SK-N-SH (cell line): ENCODE results near the gene EFCAB3. TPM values are rescaled to one million over a fixed set of nuclear protein-coding genes. Genes with fewer than 3 reads are reported as not detected.

Experiments
- CTCF ChIA-PET: fragments of 300-600, 350-600 bp; formaldehyde crosslinking; extraction: SDS; loops from one replicate; lab custom pipeline; 2021; lab: Yijun Ruan, JAX
- POLR2A ChIA-PET: fragments of 350-600 bp; sonication (Branson Sonifier 250); formaldehyde crosslinking; extraction: SDS; loops from one replicate; lab custom pipeline; 2020; ENCODE audit warnings: antibody characterized with exemption, inconsistent platforms; lab: Yijun Ruan, JAX
- DNase-seq: peaks from one replicate; pipeline ENCODE4 v3.0.0; 2012
- H2AFZ ChIP-seq: fragments of 200-600 bp; sonication (generic); 2 replicates; pipeline ENCODE4 v1.8.1; 2016; ENCODE audit warnings: antibody characterized with exemption, mild to moderate bottlenecking, low read depth
- H3F3A ChIP-seq: fragments of 200-600 bp; sonication (generic); replicated peaks from 2 replicates; pipeline ENCODE3; 2016; ENCODE audit warnings: antibody characterized with exemption, mild to moderate bottlenecking; ENCODE audit not compliant: insufficient read depth
- H3K27ac ChIP-seq, 2 experiments: fragments of 200-500 bp in 1 of 2; fragments of 200-600 bp in 1 of 2; sonication (Bioruptor generic) in 1 of 2; sonication (generic), shearing (Covaris generic) in 1 of 2; 2 replicates each; pipeline versions ENCODE4 v1.5.1 to v1.6.1; 2014 to 2016; ENCODE audit warnings: low read depth in 2 of 2, inconsistent platforms in 1 of 2, low read length in 1 of 2, mild to moderate bottlenecking in 1 of 2, mixed read lengths in 1 of 2
- H3K27me3 ChIP-seq: fragments of 200-600 bp; sonication (generic), shearing (Covaris generic); 2 replicates; pipeline ENCODE4 v1.6.1; 2016; ENCODE audit warnings: mixed run types; ENCODE audit not compliant: insufficient read depth
- H3K36me3 ChIP-seq, 2 experiments: fragments of 200-500 bp in 1 of 2; fragments of 200-600 bp in 1 of 2; sonication (Bioruptor generic) in 1 of 2; sonication (generic) in 1 of 2; replicated peaks in 1 of 2; 2 replicates each; pipeline versions ENCODE3 to v1.5.1; 2014 to 2016; ENCODE audit warnings: low read length in 1 of 2, mild to moderate bottlenecking in 1 of 2; ENCODE audit not compliant: insufficient read depth in 2 of 2, control insufficient read depth in 1 of 2
- H3K4me1 ChIP-seq, 2 experiments: fragments of 200-500 bp in 1 of 2; fragments of 200-600 bp in 1 of 2; sonication (Bioruptor generic) in 1 of 2; sonication (generic), shearing (Covaris generic) in 1 of 2; 2 replicates each; pipeline versions ENCODE4 v1.5.1 to v1.6.1; 2014 to 2016; ENCODE audit warnings: low read depth in 1 of 2, low read length in 1 of 2, mixed run types in 1 of 2; ENCODE audit not compliant: insufficient read depth in 2 of 2, control insufficient read depth in 1 of 2
- H3K4me2 ChIP-seq: fragments of 200-600 bp; sonication (generic), shearing (Covaris generic); 2 replicates; pipeline ENCODE4 v1.6.1; 2017; ENCODE audit warnings: mixed run types
- H3K4me3 ChIP-seq, 2 experiments: fragments of 200-500 bp in 1 of 2; fragments of 200-600 bp in 1 of 2; sonication (Bioruptor generic) in 1 of 2; sonication (generic), shearing (Covaris generic) in 1 of 2; 2 replicates each; pipeline versions ENCODE4 v1.5.1 to v1.8.1; 2014 to 2016; ENCODE audit warnings: low read depth in 2 of 2, inconsistent platforms in 1 of 2, low read length in 1 of 2, mild to moderate bottlenecking in 1 of 2, mixed read lengths in 1 of 2, moderate library complexity in 1 of 2
- H3K79me2 ChIP-seq: fragments of 200-600 bp; sonication (generic); 2 replicates; pipeline ENCODE4 v1.8.1; 2017; ENCODE audit warnings: mild to moderate bottlenecking; ENCODE audit not compliant: insufficient read depth
- H3K9ac ChIP-seq: fragments of 200-600 bp; sonication (generic); 2 replicates; pipeline ENCODE4 v1.6.1; 2017; ENCODE audit warnings: mixed run types
- H3K9me2 ChIP-seq: fragments of 200-600 bp; sonication (generic); 2 replicates; pipeline ENCODE4 v1.6.1; 2017; ENCODE audit warnings: mixed run types
- H3K9me3 ChIP-seq: fragments of 200-600 bp; sonication (generic); 2 replicates; pipeline ENCODE4 v1.6.1; 2017; ENCODE audit warnings: mixed run types, mild to moderate bottlenecking, moderate library complexity
- H4K20me1 ChIP-seq: fragments of 200-600 bp; sonication (generic); 2 replicates; pipeline ENCODE4 v1.6.1; 2017; ENCODE audit warnings: mild to moderate bottlenecking, mixed run types; ENCODE audit not compliant: insufficient read depth
- CHD2 ChIP-seq: fragments of 150-350 bp; IDR thresholded peaks from 2 replicates; pipeline ENCODE4 v1.6.1; 2018; ENCODE audit warnings: low read length; ENCODE audit not compliant: partially characterized antibody
- ELF1 ChIP-seq: IDR thresholded peaks from 2 replicates; pipeline ENCODE4 v1.4.0; 2012
- EP300 ChIP-seq, 2 experiments: IDR thresholded peaks; 2 replicates each; pipeline versions ENCODE4 v1.4.0 to v1.6.1; 2012; ENCODE audit warnings: borderline replicate concordance in 1 of 2, low read depth in 1 of 2, low read length in 1 of 2
- FOSL2 ChIP-seq: IDR thresholded peaks from 2 replicates; pipeline ENCODE4 v1.4.0; 2012; ENCODE audit warnings: low read depth, mild to moderate bottlenecking, moderate library complexity, borderline replicate concordance
- GATA2 ChIP-seq: sonication (generic); formaldehyde crosslinking; IDR thresholded peaks from 2 replicates; pipeline ENCODE4 v1.5.0; 2020; ENCODE audit warnings: mild to moderate bottlenecking, missing genetic modification reagents
- JUND ChIP-seq: IDR thresholded peaks from 2 replicates; pipeline ENCODE4 v1.4.0; 2012
- MEF2A ChIP-seq: IDR thresholded peaks from 2 replicates; pipeline ENCODE4 v1.4.0; 2012; ENCODE audit warnings: low read depth, borderline replicate concordance
- MXI1 ChIP-seq: IDR thresholded peaks from 2 replicates; pipeline ENCODE4 v1.6.1; 2012; ENCODE audit warnings: mild to moderate bottlenecking, low read depth, low read length, improper control_type of control experiment
- NFIC ChIP-seq: IDR thresholded peaks from 2 replicates; pipeline ENCODE4 v1.4.0; 2012; ENCODE audit warnings: borderline replicate concordance
- NRF1 ChIP-seq: IDR thresholded peaks from 2 replicates; pipeline ENCODE4 v1.6.1; 2012; ENCODE audit warnings: low read depth, mild to moderate bottlenecking, low read length
- RAD21 ChIP-seq: IDR thresholded peaks from 2 replicates; pipeline ENCODE4 v1.6.1; 2012; ENCODE audit warnings: mild to moderate bottlenecking, low read length
- RCOR1 ChIP-seq: fragments of 150-350 bp; IDR thresholded peaks from 2 replicates; pipeline ENCODE4 v1.6.1; 2017; ENCODE audit warnings: antibody characterized with exemption, low read length
- RFX5 ChIP-seq: IDR thresholded peaks from 2 replicates; pipeline ENCODE4 v1.6.1; 2012; ENCODE audit warnings: mild to moderate bottlenecking, improper control_type of control experiment, low read length
- RXRA ChIP-seq: IDR thresholded peaks from 2 replicates; pipeline ENCODE4 v1.4.0; 2012; ENCODE audit warnings: low read depth, mild to moderate bottlenecking, borderline replicate concordance
- SIN3A ChIP-seq: IDR thresholded peaks from 2 replicates; pipeline ENCODE4 v1.6.1; 2012; ENCODE audit warnings: low read depth, mild to moderate bottlenecking, low read length, moderate library complexity, borderline replicate concordance
- SMC3 ChIP-seq: IDR thresholded peaks from 2 replicates; pipeline ENCODE4 v1.6.1; 2012; ENCODE audit warnings: low read depth, low read length, improper control_type of control experiment
- TEAD4 ChIP-seq: IDR thresholded peaks from 2 replicates; pipeline ENCODE4 v1.4.0; 2012; ENCODE audit warnings: mild to moderate bottlenecking, borderline replicate concordance; ENCODE audit not compliant: insufficient read depth
- YY1 ChIP-seq: IDR thresholded peaks from 2 replicates; pipeline ENCODE4 v1.4.0; 2012; ENCODE audit warnings: low read depth, mild to moderate bottlenecking
- WGBS: methylation state at CpG from one replicate; pipeline ENCODE4 v1.1.6; 2017; ENCODE audit warnings: low lambda C conversion rate; 5-methylcytosine and 5-hydroxymethylcytosine counted together
- polyA plus RNA-seq, 3 experiments: library from polyadenylated mRNA; depleted of rRNA; stranded (reverse); fragments of >200 nt; gene quantifications; 2 replicates each; pipeline ENCODE4 v1.2.3, GENCODE V29; 2012
- TF ChIP-seq, protein P1 (sequence below): IDR thresholded peaks from 2 replicates; pipeline ENCODE4 v1.4.0; 2012; ENCODE audit warnings: low read depth, borderline replicate concordance
- TF ChIP-seq, protein P2 (sequence below): fragments of 150-350 bp; IDR thresholded peaks from 2 replicates; pipeline ENCODE4 v1.6.1; 2017; ENCODE audit warnings: antibody characterized with exemption, low read length, low read depth, borderline replicate concordance
- TF ChIP-seq, protein P3 (sequence below): fragments of 150-350 bp; IDR thresholded peaks from 2 replicates; pipeline ENCODE4 v1.6.1; 2016; ENCODE audit warnings: mild to moderate bottlenecking, low read depth, low read length

Gene EFCAB3
- polyA plus RNA-seq, 1 of the 3 experiments (the other 2 are of a cell fraction) = not detected

DNA sequence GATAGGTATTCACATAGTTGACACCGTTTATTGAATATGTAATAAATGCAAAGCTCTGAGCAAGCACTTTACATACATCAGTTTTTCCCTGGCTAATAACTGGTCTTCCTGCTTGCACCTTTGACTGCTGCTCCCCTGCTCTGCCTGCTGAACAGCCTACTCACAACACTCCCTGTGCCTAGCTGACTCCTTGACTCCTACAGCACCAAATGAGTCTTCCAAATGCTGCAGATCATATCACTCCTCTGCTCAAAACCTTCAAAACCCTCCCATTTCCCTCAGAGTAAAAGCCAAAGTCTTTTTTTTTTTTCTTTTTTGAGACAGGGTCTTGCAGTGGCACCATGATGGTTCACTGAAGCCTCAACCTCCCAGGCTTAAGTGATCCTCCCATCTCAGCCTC is 18.5 kb downstream of the EFCAB3 start:
- H3F3A ChIP-seq = no peaks in the 10 kb centered on the region
- no peak for TF ChIP-seq TEAD4
- TF ChIP-seq RAD21 = no peak
- TF ChIP-seq GATA2 (CRISPR knock-in tag) = no peak
- no peak for TF ChIP-seq SMC3
- TF ChIP-seq, protein P1, sequence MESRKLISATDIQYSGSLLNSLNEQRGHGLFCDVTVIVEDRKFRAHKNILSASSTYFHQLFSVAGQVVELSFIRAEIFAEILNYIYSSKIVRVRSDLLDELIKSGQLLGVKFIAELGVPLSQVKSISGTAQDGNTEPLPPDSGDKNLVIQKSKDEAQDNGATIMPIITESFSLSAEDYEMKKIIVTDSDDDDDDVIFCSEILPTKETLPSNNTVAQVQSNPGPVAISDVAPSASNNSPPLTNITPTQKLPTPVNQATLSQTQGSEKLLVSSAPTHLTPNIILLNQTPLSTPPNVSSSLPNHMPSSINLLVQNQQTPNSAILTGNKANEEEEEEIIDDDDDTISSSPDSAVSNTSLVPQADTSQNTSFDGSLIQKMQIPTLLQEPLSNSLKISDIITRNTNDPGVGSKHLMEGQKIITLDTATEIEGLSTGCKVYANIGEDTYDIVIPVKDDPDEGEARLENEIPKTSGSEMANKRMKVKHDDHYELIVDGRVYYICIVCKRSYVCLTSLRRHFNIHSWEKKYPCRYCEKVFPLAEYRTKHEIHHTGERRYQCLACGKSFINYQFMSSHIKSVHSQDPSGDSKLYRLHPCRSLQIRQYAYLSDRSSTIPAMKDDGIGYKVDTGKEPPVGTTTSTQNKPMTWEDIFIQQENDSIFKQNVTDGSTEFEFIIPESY = no peak
- TF ChIP-seq EP300 (IDR thresholded peaks at IDR 0.05; ENCODE audit: borderline replicate concordance in 1 of 2, low read depth in 1 of 2, low read length in 1 of 2) = no peak
- TF ChIP-seq, protein P2, sequence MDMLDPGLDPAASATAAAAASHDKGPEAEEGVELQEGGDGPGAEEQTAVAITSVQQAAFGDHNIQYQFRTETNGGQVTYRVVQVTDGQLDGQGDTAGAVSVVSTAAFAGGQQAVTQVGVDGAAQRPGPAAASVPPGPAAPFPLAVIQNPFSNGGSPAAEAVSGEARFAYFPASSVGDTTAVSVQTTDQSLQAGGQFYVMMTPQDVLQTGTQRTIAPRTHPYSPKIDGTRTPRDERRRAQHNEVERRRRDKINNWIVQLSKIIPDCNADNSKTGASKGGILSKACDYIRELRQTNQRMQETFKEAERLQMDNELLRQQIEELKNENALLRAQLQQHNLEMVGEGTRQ = no peak
- TF ChIP-seq, all 33 proteins: peak for 0
- Histone ChIP-seq H3K4me1 (no peaks in the 10 kb centered on the region), H4K20me1 (no peaks in the 10 kb centered on the region), H2AFZ (no peak overlapping the region), H3K4me2 (no peak overlapping the region), H3K27ac (no peak overlapping the region), H3K36me3 (no peaks in the 10 kb centered on the region), H3K27me3 (peaks cover 5% of the 10 kb centered on the region; the same call in 1 of the 2 replicates), H3K9me3 (no peaks in the 10 kb centered on the region), H3K9ac (no peak overlapping the region), H3K79me2 (no peaks in the 10 kb centered on the region), H3K9me2 (no peaks in the 10 kb centered on the region), H3K4me3 (no peak overlapping the region)
- ChIA-PET POLR2A (no interaction called here), CTCF (no interaction called here)
- WGBS = 77% methylated on average over 1 of the region's 1 CpG
- no peak for DNase-seq

DNA sequence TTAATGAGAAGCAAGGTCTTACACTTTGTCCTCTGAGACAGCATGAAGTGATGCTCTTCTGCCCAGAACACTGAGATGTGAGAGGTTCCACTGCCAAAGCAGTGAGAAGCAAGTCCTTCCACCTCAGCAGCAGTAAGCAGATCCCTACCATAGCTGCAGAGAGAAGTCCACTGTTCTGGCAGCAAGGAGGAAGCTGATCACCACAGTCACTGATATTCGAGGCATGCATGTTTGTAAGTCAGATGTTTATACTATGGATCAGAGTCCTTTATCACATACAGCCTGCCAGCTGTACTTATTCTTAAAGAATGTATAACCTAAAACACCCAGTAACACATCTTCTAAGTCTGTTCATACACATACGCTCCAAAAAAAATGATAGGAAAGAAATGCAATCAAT is 25.1 kb downstream of the EFCAB3 start:
- Histone ChIP-seq H3K4me1 (no peaks in the 10 kb centered on the region), H3K4me3 (no peak overlapping the region), H3K9me3 (no peaks in the 10 kb centered on the region), H3K36me3 (no peaks in the 10 kb centered on the region), H3K9me2 (no peaks in the 10 kb centered on the region), H4K20me1 (no peaks in the 10 kb centered on the region), H3K27ac (no peak overlapping the region), H3K27me3 (0 out of 2 replicates have a peak, but pooled peaks cover 6% of the 10 kb centered on the region), H3F3A (no peaks in the 10 kb centered on the region), H3K9ac (no peak overlapping the region), H3K79me2 (no peaks in the 10 kb centered on the region)
- ChIA-PET CTCF (interaction anchor here (1.0 to 1.2 kb wide), 2 partner anchors 11 to 18 kb away, joined by 3 to 5 read pairs; partner anchors contain the start of gene METTL2A), POLR2A (no interaction called here)
- 49% methylated on average over 2 of the region's 2 CpGs for WGBS
- TF ChIP-seq FOSL2 (no peak), SIN3A (no peak), RXRA (no peak), YY1 (no peak), MEF2A (no peak), RFX5 (no peak), ELF1 (no peak), GATA2 (CRISPR knock-in tag) (no peak), NRF1 (no peak), TEAD4 (no peak), MXI1 (no peak), CHD2 (no peak), RAD21 (no peak), RCOR1 (no peak), JUND (no peak), EP300 (IDR thresholded peaks at IDR 0.05; ENCODE audit: borderline replicate concordance in 1 of 2, low read depth in 1 of 2, low read length in 1 of 2) (no peak), NFIC (no peak)
- TF ChIP-seq, protein P2 = no peak
- TF ChIP-seq, protein P1 = no peak
- TF ChIP-seq, protein P3, sequence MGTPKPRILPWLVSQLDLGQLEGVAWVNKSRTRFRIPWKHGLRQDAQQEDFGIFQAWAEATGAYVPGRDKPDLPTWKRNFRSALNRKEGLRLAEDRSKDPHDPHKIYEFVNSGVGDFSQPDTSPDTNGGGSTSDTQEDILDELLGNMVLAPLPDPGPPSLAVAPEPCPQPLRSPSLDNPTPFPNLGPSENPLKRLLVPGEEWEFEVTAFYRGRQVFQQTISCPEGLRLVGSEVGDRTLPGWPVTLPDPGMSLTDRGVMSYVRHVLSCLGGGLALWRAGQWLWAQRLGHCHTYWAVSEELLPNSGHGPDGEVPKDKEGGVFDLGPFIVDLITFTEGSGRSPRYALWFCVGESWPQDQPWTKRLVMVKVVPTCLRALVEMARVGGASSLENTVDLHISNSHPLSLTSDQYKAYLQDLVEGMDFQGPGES = no peak
- TF ChIP-seq, all 33 proteins: peak for 0
- Histone ChIP-seq H3K4me2 (no peak overlapping the region), H2AFZ (no peak overlapping the region; the same call in 1 of the 2 replicates)
- no peak for DNase-seq
